ENCODE data around the gene MEFV. TPM values are rescaled to one million over a fixed set of nuclear protein-coding genes. Genes with fewer than 3 reads are reported as not detected.
"Not testable (repeated sequence)": the region's sequence is repeated elsewhere in the genome, so short reads cannot be mapped to it uniquely, and the experiment has no call there.

MEFV gene
- total RNA-seq, 1 donor from 2014 or later, result 1.8 TPM

DNA sequence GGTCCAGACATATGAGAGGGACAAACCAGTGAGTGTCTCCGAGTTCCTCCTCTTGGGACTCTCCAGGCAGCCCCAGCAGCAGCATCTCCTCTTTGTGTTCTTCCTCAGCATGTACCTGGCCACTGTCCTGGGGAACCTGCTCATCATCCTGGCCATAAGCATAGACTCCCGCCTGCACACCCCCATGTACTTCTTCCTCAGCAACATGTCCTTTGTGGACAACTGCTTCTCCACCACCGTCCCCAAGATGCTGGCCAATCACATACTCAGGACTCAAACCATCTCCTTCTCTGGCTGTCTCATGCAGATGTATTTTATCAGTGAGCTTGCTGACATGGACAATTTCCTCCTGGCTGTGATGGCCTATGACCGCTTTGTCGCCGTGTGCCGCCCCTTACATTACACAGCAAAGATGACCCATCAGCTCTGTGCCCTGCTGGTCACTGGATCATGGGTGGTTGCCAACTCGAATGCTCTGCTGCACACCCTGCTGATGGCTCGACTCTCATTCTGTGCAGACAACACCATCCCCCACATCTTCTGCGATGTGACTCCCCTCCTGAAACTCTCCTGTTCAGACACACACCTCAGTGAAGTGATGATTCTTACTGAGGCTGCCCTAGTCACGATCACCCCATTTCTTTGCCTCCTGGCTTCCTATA, 40.7 kb downstream of the MEFV start:
- no peak for DNase-seq (ENCODE audit: low spot score)

DNA sequence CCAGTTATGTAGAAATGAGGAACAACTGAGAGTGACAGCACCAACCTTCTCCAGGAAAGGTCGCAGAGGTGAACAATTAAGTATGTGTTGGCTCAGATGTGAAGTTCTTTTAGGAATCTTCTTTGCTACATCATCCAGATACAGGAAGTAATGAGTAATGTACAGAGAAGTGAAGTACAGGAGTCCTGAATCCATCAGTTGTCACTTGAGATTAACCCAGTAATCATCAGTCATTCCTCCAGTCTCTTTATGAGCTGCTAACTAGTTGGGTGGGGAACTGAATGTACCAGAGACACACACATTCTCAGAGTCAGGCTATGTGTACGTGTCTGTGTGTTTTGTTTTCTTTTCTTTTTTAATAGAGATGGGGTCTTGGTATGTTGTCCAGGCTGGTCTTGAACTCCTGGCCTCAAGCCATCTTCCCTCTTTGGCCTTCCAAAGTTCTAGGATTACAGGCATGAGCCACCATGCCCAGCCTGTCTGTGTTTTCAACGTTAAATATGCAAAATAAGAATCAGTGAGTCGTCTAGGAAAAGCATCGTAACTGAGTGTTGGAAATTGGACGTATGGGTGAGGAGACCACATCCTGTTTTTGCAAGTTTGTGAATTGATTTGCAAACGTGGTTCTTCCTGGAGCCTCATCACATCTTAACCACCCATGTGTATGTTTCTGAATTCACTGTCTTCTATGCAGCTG, 41.4 kb downstream of the MEFV start:
- DNase-seq (ENCODE audit: low spot score), result no peak

DNA sequence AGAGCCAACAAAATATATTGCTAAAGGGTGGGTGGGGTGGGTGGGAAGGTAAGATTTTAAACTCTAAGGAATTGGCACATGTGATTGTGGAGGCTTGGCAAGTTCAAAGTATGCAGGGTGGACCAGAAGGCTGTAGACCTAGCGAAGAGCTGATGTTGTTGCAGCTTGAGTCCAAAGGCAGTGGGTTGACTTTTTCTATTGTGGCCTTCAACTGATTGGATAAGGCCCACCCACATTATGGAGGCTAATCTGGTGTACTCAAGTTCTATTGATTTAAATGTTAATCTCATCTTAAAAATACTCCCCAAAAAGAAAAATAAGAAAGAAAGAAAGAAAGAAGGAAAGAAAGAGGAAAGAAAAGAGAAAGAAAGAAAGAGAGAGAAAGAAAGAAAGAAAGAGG, 43.9 kb downstream of the MEFV start:
- no peak for DNase-seq (ENCODE audit: low spot score)

DNA sequence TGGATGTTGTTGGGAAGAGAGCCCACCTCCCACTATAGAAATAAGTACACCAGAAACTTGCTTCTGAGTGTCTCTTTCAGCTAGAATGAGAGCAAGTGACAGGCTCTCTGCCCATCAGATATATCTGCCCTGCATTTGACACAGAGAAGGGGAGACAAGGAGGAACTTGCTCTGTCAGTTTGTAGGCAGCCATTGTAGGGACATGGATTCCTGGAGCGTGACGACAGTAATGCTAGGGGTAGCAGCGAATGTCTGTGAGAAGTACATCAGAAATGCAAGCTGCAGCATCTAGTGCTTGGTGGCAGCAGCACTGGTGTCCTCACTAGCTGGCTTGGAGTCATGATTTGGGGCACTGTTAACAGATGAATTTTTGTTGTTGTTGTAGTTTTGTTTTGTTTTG, 44.4 kb downstream of the MEFV start:
- DNase-seq (ENCODE audit: low spot score), result no peak

DNA sequence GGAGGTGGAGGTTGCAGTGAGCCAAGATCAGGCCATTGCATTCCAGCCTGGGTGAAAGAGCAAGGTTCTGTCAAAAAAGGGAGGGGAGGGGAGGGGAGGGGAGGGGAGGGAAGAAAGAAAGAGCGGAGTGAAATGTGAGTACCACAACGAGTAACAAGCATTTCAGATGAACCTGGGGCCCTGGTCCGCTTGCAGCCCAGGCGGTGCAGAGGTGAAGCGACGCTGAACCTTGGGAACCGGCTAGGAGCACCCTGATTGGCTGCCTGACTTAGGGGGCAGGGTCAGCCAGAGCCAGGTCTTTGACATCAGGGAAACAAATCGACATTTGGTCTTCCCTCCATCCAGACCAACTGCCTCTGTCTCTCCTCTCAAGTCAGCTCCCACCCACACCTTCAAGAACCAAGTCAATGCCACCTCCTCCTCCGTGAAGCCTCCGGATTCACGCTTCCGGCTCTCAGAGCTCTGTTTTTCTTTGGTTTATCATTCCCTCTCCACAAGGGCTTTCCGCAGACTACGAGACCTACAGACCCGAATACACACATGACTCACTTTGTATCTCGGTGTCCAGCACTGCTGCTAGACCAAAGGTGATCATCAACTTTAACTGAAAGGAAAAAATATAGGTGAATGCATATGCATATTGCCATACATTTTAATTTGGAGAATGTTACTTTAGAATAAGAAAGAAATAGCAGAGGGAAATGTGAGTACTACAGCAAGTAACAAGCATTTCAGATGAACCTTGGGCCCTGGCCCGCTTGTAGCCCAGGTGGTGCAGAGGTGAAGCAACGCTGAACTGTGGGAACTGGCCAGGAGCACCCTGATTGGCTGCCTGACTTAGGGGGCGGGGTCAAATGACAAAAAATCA, 49.1 kb downstream of the MEFV start:
- DNase-seq (ENCODE audit: low spot score), result no peak

DNA sequence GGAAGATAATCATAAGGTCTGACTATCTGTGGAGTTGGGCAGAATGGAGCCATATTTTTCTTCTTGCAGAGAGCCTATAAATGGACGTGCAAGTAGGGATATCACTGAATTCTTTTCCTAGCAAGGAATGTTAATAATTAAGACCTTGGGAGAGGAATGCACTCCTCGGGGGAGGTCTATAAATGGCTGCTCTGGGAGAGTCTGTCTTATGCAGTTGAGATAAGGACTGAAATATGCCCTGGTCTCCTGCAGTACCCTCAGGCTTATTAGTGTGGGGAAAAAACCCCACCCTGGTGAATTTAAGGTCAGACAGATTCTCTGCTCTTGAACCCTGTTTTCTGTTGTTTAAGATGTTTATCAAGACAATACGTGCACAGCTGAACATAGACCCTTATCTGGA, 50.5 kb downstream of the MEFV start:
- DNase-seq (ENCODE audit: low spot score), result not testable (repeated sequence)

DNA sequence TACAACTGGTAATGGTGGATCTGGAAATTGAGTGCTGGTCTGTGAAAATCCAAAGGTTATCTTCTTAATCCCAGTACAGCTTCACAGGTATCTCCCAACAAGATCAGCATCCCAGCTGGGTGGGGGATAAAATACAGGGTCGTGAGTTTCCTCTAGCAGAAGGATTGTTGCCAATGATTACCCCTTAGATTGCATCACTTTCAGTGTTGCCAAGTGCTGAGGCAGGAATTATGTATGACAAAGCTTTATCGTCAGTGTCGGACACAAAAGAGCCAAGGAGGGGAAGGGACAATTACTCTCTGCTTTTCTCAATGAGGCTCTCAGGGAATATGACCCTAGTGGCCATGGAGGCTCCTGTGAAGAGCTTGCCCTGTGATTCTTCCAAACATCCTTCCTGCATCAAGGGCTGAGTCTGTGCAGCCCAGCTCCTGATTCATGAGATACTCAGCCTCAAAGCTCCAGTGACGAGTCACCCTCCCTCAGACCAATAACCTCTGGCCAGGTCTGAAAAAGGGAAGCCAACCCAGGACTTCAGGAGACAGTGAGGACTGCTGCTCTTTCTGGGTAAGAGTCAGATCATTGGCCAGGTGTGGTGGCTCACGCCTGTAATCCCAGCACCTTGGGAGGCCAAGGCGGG, 53.4 kb downstream of the MEFV start:
- no peak for DNase-seq (ENCODE audit: low spot score)

DNA sequence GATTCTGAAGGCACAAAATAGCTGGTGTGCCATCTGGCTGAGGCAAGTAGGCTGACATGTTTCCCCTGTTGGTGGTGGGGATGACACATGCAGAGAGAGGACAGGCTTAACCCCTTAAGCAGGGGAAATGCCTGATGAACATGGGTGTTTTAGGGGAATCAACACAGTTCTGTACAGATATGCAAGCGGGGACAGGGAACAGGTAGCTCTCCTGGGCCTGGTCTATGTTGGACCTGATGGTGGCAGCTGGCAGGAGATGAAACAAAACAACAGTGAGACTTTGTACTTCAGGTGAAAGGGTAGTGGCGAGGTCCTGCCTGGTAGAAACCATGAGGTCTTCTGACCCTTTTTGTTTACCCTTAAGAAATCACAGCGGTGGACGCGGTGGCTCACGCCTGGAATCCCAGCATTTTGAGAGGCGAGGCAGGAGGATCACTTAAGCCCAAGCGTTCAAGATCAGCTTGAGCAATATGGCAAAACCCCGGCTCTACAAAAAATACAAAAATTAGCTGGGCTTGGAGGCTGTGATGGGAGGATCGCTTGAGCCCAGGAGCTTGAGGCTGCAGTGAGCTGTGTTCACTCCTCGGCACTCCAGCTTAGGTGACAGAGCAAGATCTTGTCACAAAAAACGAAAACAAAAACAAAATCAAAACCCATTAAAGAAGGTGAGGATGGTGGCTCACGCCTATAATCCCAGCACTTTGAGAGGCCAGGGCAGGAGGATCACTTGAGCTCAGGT, 57.9 kb downstream of the MEFV start:
- no peak for DNase-seq (ENCODE audit: low spot score)

DNA sequence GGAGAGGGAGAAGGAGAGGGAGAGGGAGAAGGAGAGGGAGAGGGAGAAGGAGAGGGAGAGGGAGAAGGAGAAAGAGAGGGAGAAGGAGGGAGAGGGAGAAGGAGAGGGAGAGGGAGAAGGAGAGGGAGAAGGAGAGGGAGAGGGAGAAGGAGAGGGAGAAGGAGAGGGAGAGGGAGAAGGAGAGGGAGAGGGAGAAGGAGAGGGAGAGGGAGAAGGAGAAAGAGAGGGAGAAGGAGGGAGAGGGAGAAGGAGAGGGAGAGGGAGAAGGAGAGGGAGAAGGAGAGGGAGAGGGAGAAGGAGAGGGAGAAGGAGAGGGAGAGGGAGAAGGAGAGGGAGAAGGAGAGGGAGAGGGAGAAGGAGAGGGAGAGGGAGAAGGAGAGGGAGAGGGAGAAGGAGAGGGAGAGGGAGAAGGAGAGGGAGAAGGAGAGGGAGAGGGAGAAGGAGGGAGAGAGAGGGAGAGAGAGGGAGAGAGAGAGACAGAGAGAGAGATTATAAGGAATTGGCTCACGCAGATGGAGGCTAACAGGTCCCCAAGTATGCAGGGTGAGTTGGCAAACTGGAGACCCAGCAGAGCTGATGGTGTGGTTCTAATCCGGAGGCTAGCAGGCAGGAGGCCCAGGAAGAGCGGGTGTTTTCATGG, 58.6 kb downstream of the MEFV start:
- not testable (repeated sequence) for DNase-seq (ENCODE audit: low spot score)

DNA sequence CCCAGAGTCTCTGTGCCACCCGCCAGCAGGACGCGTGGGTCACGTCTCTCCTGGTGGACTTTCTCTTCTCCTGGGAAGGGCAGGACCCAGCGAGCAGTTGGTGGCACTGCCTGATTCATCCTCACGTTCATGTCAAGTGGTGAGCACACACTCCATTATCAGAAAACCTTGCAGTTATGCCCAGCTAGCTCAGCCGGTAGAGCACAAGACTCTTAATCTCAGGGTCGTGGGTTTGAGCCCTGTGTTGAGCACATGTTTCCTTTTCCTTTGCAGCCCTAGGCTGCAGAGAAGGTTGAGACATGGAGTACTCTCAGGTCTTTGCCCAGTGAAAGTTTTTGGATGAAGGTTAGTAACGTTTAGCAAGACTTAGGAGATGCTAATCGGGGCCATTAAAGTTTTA, 60.5 kb downstream of the MEFV start:
- DNase-seq (ENCODE audit: low spot score), result no peak

DNA sequence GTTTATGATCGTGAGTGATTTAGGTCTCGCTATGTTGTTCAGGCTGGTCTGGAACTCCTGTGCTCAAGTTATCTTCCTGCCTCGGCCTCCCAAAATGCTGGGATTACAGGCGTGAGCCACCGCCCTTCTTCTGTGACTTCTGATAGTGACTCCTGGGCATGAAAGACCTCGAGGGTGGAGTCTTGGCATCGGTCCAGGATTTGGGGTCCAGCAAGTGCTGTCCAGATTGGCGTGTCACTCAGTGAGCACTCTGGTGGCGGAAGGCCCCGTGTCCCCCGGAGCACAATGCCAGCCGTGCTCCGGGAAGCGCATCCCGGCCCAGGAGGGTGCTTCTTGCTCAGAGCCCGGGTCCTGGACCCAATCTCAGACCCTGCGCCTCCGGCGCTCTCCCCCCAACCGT, 61.6 kb downstream of the MEFV start:
- no peak for DNase-seq (ENCODE audit: low spot score)

DNA sequence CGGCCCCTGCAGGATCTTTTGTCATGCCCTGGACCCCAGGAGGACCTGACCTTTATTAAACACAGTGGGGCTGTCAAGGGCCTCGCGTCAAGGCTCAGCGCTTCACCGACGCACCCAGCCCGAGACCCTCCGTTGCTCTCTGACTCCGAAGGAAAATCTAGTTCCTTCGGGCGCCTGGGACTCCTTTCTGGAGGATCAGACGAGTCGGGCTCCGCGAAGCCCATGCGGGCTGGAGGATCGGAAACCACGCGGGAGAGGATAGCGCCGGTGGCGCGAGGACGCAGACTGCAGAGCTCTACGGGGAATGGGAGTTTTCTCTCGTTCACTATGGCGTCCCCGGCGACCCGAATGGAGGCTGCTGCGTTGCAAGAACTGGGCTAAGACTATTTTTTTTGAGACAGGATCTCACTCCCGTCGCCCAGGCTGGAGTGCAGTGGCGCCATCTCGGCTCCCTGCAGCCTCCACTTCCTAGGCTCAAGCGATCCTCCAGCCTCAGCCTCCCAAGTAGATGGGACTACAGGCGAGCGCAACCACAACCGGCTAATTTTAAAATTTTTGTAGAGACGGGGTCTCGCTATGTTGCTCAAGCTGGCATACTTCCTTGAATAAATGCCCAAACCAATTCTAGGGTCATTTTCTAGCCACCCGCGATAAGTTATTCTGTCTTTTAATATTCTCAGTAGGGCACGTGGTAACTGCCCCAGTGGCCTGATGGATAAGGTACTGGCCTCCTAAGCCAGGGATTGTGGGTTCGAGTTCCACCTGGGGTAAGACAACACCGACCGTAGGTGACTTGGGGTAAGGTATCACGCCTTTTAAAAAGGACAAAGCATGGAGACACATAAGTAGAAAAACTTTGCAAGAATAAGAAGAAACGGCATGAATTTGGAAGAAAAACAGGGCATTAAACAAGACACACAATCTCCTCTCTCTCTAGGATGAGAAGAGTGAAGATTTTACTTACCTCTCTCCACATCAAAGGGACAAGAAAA, 62.9 kb downstream of the MEFV start:
- no peak for DNase-seq (ENCODE audit: low spot score)

DNA sequence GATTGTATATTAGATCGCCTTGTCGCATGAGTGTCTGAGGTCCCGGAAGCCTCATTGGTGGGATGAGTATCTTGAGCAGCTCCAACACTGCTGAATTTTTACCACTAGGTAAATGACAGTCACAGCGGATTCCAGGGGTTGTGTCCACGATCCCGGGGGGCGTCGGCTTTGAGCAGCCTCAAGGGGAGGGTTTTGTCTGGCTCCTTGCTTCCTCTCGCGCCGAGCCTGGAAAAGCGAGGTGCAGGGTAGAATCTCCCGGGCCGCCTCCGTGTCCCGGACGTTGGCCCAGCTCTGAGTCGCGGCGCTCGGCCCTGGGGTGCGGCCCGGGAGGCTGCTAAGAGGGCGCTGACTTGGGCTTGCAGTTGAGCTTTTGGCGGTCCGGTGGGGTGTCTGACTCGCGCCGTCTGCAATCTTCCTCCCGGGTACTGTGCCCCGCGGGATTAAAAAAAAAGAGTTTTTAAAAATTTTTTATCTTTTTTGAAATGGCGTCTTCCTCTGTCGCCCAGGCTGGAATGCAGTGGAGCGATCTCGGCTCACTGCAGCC, 63.9 kb downstream of the MEFV start:
- no peak for DNase-seq (ENCODE audit: low spot score)

Other genes with a start within 250 kb of the MEFV start
- 0.42 TPM for gene CLDN9, start 243.7 kb downstream of the MEFV start, total RNA-seq
- gene CLDN6, start 238.4 kb downstream of the MEFV start, total RNA-seq, result not detected
- gene TNFRSF12A, start 236.3 kb downstream of the MEFV start, total RNA-seq, result 27.7 TPM
- 46.3 TPM for gene HCFC1R1, start 232.7 kb downstream of the MEFV start, total RNA-seq
- gene THOC6, start 232.6 kb downstream of the MEFV start, total RNA-seq, result 29.8 TPM
- 94.3 TPM for gene BICDL2, start 219.7 kb downstream of the MEFV start, total RNA-seq
- gene MMP25, start 210.1 kb downstream of the MEFV start, total RNA-seq, result 0.78 TPM
- 13.7 TPM for gene IL32, start 191.0 kb downstream of the MEFV start, total RNA-seq
- not detected for gene ZSCAN10, start 157.3 kb downstream of the MEFV start, total RNA-seq
- gene ZNF205, start 144.0 kb downstream of the MEFV start, total RNA-seq, result 8.2 TPM
- 12.6 TPM for gene ZNF213, start 121.6 kb downstream of the MEFV start, total RNA-seq
- gene OR1F1, start 68.4 kb downstream of the MEFV start, total RNA-seq, result not detected
- 7.8 TPM for gene ZNF200, start 21.5 kb downstream of the MEFV start, total RNA-seq
- gene ZNF263, start 26.9 kb upstream of the MEFV start, total RNA-seq, result 40.3 TPM
- gene TIGD7, start 48.8 kb upstream of the MEFV start, total RNA-seq, result 5.3 TPM
- 36.7 TPM for gene ZNF75A, start 48.9 kb upstream of the MEFV start, total RNA-seq
- not detected for gene OR2C1, start 99.3 kb upstream of the MEFV start, total RNA-seq
- 15.7 TPM for gene ZSCAN32, start 144.4 kb upstream of the MEFV start, total RNA-seq
- gene ZNF174, start 144.6 kb upstream of the MEFV start, total RNA-seq, result 14.5 TPM
- gene ZNF597, start 186.9 kb upstream of the MEFV start, total RNA-seq, result 4.8 TPM
- gene NAA60, start 187.0 kb upstream of the MEFV start, total RNA-seq, result 54.4 TPM
- not detected for gene C16orf90, start 238.9 kb upstream of the MEFV start, total RNA-seq
- gene CLUAP1, start 244.4 kb upstream of the MEFV start, total RNA-seq, result 34.3 TPM